GM12878 (cell line): ENCODE results near the gene ALPK1. TPM values are rescaled to one million over a fixed set of nuclear protein-coding genes. Genes with fewer than 3 reads are reported as not detected.
A peak's percentile ranks its signal among the peaks of the same experiment; 100 is the strongest.

Source experiments
- ATF2 ChIP-seq: IDR thresholded peaks from 2 replicates; pipeline ENCODE4 v1.6.1; 2012; ENCODE audit warnings: low read length, inconsistent platforms
- BRCA1 ChIP-seq: IDR thresholded peaks from 2 replicates; pipeline ENCODE4 v1.6.1; 2011; ENCODE audit warnings: low read depth, low read length, improper control_type of control experiment
- CBX3 ChIP-seq: fragments of 200-600 bp; sonication (generic); IDR thresholded peaks from 2 replicates; pipeline ENCODE4 v1.6.1; 2016; ENCODE audit warnings: low read depth, borderline replicate concordance
- EED ChIP-seq: sonication (generic); IDR thresholded peaks from 2 replicates; pipeline ENCODE4 v1.6.1; 2016; ENCODE audit warnings: antibody characterized with exemption, low read depth
- EZH2 ChIP-seq: IDR thresholded peaks from 2 replicates; pipeline ENCODE4 v1.6.1; 2012; ENCODE audit warnings: low read depth, mild to moderate bottlenecking, control low read depth, inconsistent platforms, low read length, borderline replicate concordance; ENCODE audit not compliant: control insufficient read depth
- JUND ChIP-seq: IDR thresholded peaks from 2 replicates; pipeline ENCODE4 v1.6.1; 2012; ENCODE audit warnings: low read depth, mild to moderate bottlenecking, low read length, improper control_type of control experiment, moderate library complexity
- NFIC ChIP-seq: IDR thresholded peaks from 2 replicates; pipeline ENCODE4 v1.6.1; 2012; ENCODE audit warnings: low read depth, mild to moderate bottlenecking, inconsistent platforms, low read length, moderate library complexity
- NR2C2 ChIP-seq: IDR thresholded peaks from 2 replicates; pipeline ENCODE4 v1.6.1; 2011; ENCODE audit warnings: borderline replicate concordance, low read depth; ENCODE audit not compliant: control insufficient read depth, insufficient read length
- PAX8 ChIP-seq: fragments of 450-650 bp; IDR thresholded peaks from 2 replicates; pipeline ENCODE4 v1.6.1; 2017; ENCODE audit warnings: mild to moderate bottlenecking, moderate library complexity
- POU2F2 ChIP-seq: IDR thresholded peaks from 3 replicates; pipeline ENCODE4 v1.6.1; 2011; ENCODE audit warnings: low read depth, mild to moderate bottlenecking, low read length, borderline replicate concordance
- SMC3 ChIP-seq: IDR thresholded peaks from 2 replicates; pipeline ENCODE4 v1.6.1; 2011; ENCODE audit warnings: low read length, improper control_type of control experiment, borderline replicate concordance
- SREBF1 ChIP-seq: IDR thresholded peaks from 2 replicates; pipeline ENCODE4 v1.6.1; 2012; ENCODE audit warnings: mild to moderate bottlenecking, low read length
- TCF12 ChIP-seq: IDR thresholded peaks from 2 replicates; pipeline ENCODE4 v1.6.1; 2011; ENCODE audit warnings: low read depth, mild to moderate bottlenecking, low read length
- ZNF24 ChIP-seq: fragments of 450-650 bp; IDR thresholded peaks from 2 replicates; pipeline ENCODE4 v1.6.1; 2017; ENCODE audit warnings: antibody characterized with exemption, mild to moderate bottlenecking
- ZSCAN29 ChIP-seq: fragments of 450-650 bp; IDR thresholded peaks from 2 replicates; pipeline ENCODE4 v1.6.1; 2017; ENCODE audit warnings: mild to moderate bottlenecking, moderate library complexity
- polyA plus RNA-seq, 11 experiments: library from polyadenylated mRNA; depleted of rRNA in 4 of 11; unstranded in 6 of 11; stranded (reverse) in 5 of 11; fragments of >200 nt; fragmentation: Nextera tagmentation in 4 of 11; fragmentation: Illumina TruSeq in 1 of 11; extraction: Ambion mirVana in 4 of 11; extraction: Trizol in 1 of 11; gene quantifications; 1 replicate in 1 of 11; 2 replicates in 10 of 11; pipeline versions ENCODE4 v1.2.1 to v1.2.3, GENCODE V29; 2011 to 2016; ENCODE audit warnings: inconsistent platforms in 2 of 11, missing spikeins in 2 of 11, low read depth in 1 of 11
- total RNA-seq, 4 experiments: library from RNA; depleted of rRNA in 3 of 4; stranded (reverse); fragments of >200 nt in 3 of 4; fragmentation: Illumina TruSeq in 1 of 4; extraction: Trizol in 1 of 4; gene quantifications; 2 replicates each; pipeline versions ENCODE4 v1.2.1 to v1.2.3, GENCODE V29; 2013 to 2021
- TF ChIP-seq, protein P1 (sequence below): fragments of 450-650 bp; IDR thresholded peaks from 2 replicates; pipeline ENCODE4 v1.6.1; 2017; ENCODE audit warnings: mild to moderate bottlenecking, moderate library complexity
- TF ChIP-seq, protein P2 (sequence below): fragments of 450-650 bp; IDR thresholded peaks from 2 replicates; pipeline ENCODE4 v1.6.1; 2017; ENCODE audit warnings: low read depth, mild to moderate bottlenecking, moderate library complexity
- TF ChIP-seq, protein P3 (sequence below): fragments of 450-650 bp; IDR thresholded peaks from 2 replicates; pipeline ENCODE4 v1.6.1; 2016; ENCODE audit warnings: mild to moderate bottlenecking

The ALPK1 gene
- total and polyA plus RNA-seq, 10 of the 15 experiments (the other 5 are each of a cell fraction or from before 2014, with no cell fraction given) = 8.5 to 32.3 (median 22.6) TPM

GRCh38 chr4:112312610-112313239 lies 15.6 kb downstream of the ALPK1 start (continued):
- TF ChIP-seq, protein P1, sequence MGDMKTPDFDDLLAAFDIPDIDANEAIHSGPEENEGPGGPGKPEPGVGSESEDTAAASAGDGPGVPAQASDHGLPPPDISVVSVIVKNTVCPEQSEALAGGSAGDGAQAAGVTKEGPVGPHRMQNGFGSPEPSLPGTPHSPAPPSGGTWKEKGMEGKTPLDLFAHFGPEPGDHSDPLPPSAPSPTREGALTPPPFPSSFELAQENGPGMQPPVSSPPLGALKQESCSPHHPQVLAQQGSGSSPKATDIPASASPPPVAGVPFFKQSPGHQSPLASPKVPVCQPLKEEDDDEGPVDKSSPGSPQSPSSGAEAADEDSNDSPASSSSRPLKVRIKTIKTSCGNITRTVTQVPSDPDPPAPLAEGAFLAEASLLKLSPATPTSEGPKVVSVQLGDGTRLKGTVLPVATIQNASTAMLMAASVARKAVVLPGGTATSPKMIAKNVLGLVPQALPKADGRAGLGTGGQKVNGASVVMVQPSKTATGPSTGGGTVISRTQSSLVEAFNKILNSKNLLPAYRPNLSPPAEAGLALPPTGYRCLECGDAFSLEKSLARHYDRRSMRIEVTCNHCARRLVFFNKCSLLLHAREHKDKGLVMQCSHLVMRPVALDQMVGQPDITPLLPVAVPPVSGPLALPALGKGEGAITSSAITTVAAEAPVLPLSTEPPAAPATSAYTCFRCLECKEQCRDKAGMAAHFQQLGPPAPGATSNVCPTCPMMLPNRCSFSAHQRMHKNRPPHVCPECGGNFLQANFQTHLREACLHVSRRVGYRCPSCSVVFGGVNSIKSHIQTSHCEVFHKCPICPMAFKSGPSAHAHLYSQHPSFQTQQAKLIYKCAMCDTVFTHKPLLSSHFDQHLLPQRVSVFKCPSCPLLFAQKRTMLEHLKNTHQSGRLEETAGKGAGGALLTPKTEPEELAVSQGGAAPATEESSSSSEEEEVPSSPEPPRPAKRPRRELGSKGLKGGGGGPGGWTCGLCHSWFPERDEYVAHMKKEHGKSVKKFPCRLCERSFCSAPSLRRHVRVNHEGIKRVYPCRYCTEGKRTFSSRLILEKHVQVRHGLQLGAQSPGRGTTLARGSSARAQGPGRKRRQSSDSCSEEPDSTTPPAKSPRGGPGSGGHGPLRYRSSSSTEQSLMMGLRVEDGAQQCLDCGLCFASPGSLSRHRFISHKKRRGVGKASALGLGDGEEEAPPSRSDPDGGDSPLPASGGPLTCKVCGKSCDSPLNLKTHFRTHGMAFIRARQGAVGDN = peak; percentile 43; the same call in 1 of the 2 replicates
- TF ChIP-seq, protein P2, sequence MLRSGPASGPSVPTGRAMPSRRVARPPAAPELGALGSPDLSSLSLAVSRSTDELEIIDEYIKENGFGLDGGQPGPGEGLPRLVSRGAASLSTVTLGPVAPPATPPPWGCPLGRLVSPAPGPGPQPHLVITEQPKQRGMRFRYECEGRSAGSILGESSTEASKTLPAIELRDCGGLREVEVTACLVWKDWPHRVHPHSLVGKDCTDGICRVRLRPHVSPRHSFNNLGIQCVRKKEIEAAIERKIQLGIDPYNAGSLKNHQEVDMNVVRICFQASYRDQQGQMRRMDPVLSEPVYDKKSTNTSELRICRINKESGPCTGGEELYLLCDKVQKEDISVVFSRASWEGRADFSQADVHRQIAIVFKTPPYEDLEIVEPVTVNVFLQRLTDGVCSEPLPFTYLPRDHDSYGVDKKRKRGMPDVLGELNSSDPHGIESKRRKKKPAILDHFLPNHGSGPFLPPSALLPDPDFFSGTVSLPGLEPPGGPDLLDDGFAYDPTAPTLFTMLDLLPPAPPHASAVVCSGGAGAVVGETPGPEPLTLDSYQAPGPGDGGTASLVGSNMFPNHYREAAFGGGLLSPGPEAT = peak; percentile 69
- 0 out of 2 replicates have a peak, but pooled peaks have one; percentile 22 for TF ChIP-seq ZSCAN29
- TF ChIP-seq ZNF24 = peak; percentile 79
- peak; percentile 2; the same call in 1 of the 2 replicates for TF ChIP-seq SMC3
- TF ChIP-seq BRCA1 = no peak
- peak; percentile 39; the same call in 1 of the 3 replicates for TF ChIP-seq POU2F2
- TF ChIP-seq SREBF1 = no peak
- TF ChIP-seq NFIC = peak; percentile 69
- peak; percentile 82 for TF ChIP-seq ATF2
- TF ChIP-seq EED = peak; percentile 73
- TF ChIP-seq EZH2 = no peak
- no peak for TF ChIP-seq CBX3
- no peak for TF ChIP-seq NR2C2
- 0 out of 2 replicates have a peak, but pooled peaks have one; percentile 13 for TF ChIP-seq TCF12
- TF ChIP-seq PAX8 = no peak
- 0 out of 2 replicates have a peak, but pooled peaks have one; percentile 28 for TF ChIP-seq JUND
- TF ChIP-seq, protein P3, sequence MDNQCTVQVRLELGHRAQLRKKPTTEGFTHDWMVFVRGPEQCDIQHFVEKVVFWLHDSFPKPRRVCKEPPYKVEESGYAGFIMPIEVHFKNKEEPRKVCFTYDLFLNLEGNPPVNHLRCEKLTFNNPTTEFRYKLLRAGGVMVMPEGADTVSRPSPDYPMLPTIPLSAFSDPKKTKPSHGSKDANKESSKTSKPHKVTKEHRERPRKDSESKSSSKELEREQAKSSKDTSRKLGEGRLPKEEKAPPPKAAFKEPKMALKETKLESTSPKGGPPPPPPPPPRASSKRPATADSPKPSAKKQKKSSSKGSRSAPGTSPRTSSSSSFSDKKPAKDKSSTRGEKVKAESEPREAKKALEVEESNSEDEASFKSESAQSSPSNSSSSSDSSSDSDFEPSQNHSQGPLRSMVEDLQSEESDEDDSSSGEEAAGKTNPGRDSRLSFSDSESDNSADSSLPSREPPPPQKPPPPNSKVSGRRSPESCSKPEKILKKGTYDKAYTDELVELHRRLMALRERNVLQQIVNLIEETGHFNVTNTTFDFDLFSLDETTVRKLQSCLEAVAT = 0 out of 2 replicates have a peak, but pooled peaks have one; percentile 49
